Right lobe of liver (tissue), 6 donors: ENCODE data around the gene NDST4. TPM values are rescaled to one million over a fixed set of nuclear protein-coding genes. Genes with fewer than 3 reads are reported as not detected.
A peak's percentile ranks its signal among the peaks of the same experiment; 100 is the strongest.

Experiments
- ATAC-seq, 4 donors: fragments of 200-7000 bp; cut with Tn5 transposase; one replicate each; pipeline ENCODE4 v1.9.1; 2020; ENCODE audit warnings: mild to moderate bottlenecking in 4 of 4, moderate library complexity in 4 of 4
- DNase-seq, 3 donors: peaks; one replicate each; pipeline ENCODE4 v3.0.0-alpha.2; 2020
- H3K27ac ChIP-seq, 3 donors: fragments of 200-600 bp; one replicate each; pipeline ENCODE4 v1.8.0; 2022
- H3K27me3 ChIP-seq, 2 donors: fragments of 200-600 bp; one replicate each; pipeline ENCODE4 v1.8.0; 2022
- H3K36me3 ChIP-seq, 4 donors: fragments of 200-600 bp; sonication (generic) in 1 of 4; one replicate each; pipeline versions ENCODE4 v1.5.1 to v1.8.0; 2017 to 2022; ENCODE audit warnings: control low read depth in 1 of 4
- H3K4me1 ChIP-seq, 4 donors: fragments of 200-600 bp; sonication (generic) in 1 of 4; one replicate each; pipeline versions ENCODE4 v1.5.1 to v1.8.0; 2017 to 2022; ENCODE audit warnings: control low read depth in 1 of 4
- H3K4me3 ChIP-seq, 3 donors: fragments of 200-600 bp; one replicate each; pipeline ENCODE4 v1.8.0; 2022
- H3K9me3 ChIP-seq, 4 donors: fragments of 200-600 bp; sonication (generic) in 1 of 4; one replicate each; pipeline versions ENCODE4 v1.5.1 to v1.8.0; 2017 to 2022; ENCODE audit warnings: control low read depth in 1 of 4
- POLR2A ChIP-seq: fragments of 450-650 bp; IDR thresholded peaks from one replicate; pipeline ENCODE4 v1.6.1; 2017; ENCODE audit warnings: antibody characterized with exemption, mild to moderate bottlenecking
- WGBS: methylation state at CpG from one replicate; pipeline ENCODE4 v1.1.6; 2018; ENCODE audit warnings: low coverage, low lambda C conversion rate; ENCODE audit not compliant: insufficient coverage; ENCODE audit errors: missing lambda C conversion rate; 5-methylcytosine and 5-hydroxymethylcytosine counted together
- intact Hi-C, 2 donors: fragments of 100-400 bp; cut with DNase I; formaldehyde crosslinking; loops; one replicate each; pipeline versions ENCODE4 v1.11.2 to v1.14.1; 2022
- total RNA-seq, 6 experiments: library from RNA; depleted of rRNA in 2 of 6; stranded (reverse); fragments of >200 nt in 2 of 6; fragmentation: NEBNext Ultra II Directional in 3 of 6; extraction: Animal tissue kit (Norgen Biotek cat#: 25700) in 3 of 6; gene quantifications; one replicate each; pipeline versions ENCODE4 v1.1.0 to v1.2.4, GENCODE V29; 2016 to 2023
- TF ChIP-seq, protein P1 (sequence below), 4 donors: fragments of 200-600 bp in 3 of 4; fragments of 450-650 bp in 1 of 4; IDR thresholded peaks; one replicate each; pipeline versions ENCODE4 v1.5.1 to v1.8.0; 2016 to 2022; ENCODE audit warnings: antibody characterized with exemption in 4 of 4, mild to moderate bottlenecking in 2 of 4
- donor health status: DM: no; HTN: yes; CAD: no.
- donor health status: DM: no; HTN: no; CAD: no.
- donor health status: DM: no; HTN: no; CAD: no.
- donor health status: DM: no; HTN: yes; CAD: no.
- donor health status: DM: no; HTN: yes; CAD: no.

The NDST4 gene
- total RNA-seq, 6 experiments from 2014 or later = not detected

DNA sequence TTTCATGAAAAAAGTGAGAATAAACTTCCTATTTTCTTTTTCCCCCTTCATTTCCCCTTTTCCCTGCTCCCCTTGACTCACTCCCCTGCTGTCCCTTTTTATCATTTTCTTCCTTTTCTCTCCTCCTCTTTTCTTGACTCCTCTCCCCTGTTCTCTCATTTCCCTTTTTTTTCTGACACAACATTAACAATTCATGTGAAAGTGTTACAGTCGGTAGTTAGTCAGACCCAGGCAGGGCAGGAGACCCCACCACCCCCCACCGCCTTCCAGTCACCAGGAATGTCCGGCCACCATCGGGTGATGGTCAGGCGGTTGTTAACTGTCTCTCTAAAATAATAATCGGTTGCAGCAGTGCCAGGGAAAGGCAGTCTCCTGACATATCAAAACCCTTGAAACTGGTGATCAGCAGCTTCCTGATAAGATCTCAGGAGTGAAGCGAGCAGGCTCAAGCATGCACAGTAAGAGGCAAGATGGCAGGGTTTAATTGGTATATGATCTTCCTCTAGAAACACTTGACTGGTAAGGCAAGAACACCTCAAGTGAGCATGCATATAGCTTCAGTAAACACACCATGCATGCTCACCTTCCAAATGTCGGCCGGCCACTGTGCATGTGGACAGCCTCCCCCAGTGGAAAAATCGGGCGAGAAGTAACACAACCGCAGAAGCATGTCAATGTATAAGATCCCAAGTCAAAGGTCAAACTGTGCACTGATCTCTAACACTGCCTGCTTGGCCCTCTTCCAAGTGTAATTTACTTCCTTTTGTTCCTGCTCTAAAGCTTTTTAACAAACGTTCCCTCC is 191.4 kb downstream of the NDST4 start:
- DNase-seq (peak in 1 of 3 donors; percentile 18), ATAC-seq (no peak)

DNA sequence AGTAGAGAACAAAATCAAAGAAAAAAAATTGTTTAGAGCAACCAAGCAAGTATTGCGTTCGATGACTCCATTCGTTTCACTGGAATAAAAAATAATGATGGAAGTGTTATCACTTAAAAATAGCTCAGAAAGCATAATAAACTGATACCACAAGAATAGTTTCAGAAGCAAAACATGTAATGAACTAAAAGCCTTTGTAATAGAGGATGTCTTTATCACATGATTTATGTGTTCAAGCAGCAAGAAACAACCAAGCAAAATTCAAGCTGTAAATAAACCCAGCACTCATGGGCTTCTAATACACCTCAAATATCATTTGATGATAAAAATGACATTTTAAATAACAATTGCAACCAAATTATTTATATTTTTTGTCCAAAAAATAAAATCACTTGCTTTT is 192.2 kb downstream of the NDST4 start:
- Histone ChIP-seq H3K27me3 (no peaks in the 10 kb centered on the region), H3K4me3 (no peak overlapping the region), H3K9me3 (no peaks in the 10 kb centered on the region), H3K4me1 (no peaks in the 10 kb centered on the region), H3K36me3 (no peaks in the 10 kb centered on the region), H3K27ac (no peak overlapping the region)
- ATAC-seq = no peak
- intact Hi-C loops = no loop called here
- TF ChIP-seq, protein P1, sequence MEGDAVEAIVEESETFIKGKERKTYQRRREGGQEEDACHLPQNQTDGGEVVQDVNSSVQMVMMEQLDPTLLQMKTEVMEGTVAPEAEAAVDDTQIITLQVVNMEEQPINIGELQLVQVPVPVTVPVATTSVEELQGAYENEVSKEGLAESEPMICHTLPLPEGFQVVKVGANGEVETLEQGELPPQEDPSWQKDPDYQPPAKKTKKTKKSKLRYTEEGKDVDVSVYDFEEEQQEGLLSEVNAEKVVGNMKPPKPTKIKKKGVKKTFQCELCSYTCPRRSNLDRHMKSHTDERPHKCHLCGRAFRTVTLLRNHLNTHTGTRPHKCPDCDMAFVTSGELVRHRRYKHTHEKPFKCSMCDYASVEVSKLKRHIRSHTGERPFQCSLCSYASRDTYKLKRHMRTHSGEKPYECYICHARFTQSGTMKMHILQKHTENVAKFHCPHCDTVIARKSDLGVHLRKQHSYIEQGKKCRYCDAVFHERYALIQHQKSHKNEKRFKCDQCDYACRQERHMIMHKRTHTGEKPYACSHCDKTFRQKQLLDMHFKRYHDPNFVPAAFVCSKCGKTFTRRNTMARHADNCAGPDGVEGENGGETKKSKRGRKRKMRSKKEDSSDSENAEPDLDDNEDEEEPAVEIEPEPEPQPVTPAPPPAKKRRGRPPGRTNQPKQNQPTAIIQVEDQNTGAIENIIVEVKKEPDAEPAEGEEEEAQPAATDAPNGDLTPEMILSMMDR (IDR thresholded peaks at IDR 0.05) = no peak
- TF ChIP-seq POLR2A = no peak
- 42% methylated on average over 3 of the region's 3 CpGs for WGBS
- DNase-seq = no peak

More for the DNA sequence above, 191.4 kb downstream of the NDST4 start:
- H3K27ac ChIP-seq = no peak overlapping the region
- no peak overlapping the region for H3K4me3 ChIP-seq
- H3K4me1 ChIP-seq = no peaks in the 10 kb centered on the region
- intact Hi-C loops = no loop called here
- H3K36me3 ChIP-seq = no peaks in the 10 kb centered on the region
- no peaks in the 10 kb centered on the region for H3K9me3 ChIP-seq
- TF ChIP-seq, protein P1 (IDR thresholded peaks at IDR 0.05) = no peak
- no peak for TF ChIP-seq POLR2A
- H3K27me3 ChIP-seq = no peaks in the 10 kb centered on the region
- 33% methylated on average over 6 of the region's 13 CpGs for WGBS

DNA sequence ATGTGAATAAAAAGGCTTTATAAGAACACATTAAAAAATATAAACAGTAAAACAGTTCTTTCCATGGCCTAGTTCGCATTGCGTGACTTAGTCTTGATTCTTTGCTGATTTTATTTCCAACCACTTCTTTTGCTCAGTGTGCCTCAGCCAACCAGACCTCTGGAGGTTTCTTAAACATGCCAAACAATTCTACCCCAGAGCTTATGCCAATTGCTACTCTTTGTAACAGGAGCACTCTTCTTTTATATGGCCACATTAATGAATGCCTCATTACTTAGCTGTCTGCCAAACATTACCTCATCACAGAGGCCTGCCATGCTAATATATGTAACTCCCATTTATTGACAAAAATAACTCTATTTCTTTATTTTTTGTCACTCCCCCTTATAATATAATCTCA is 202.3 kb downstream of the NDST4 start:
- Histone ChIP-seq H3K27ac (no peak overlapping the region), H3K27me3 (no peaks in the 10 kb centered on the region), H3K4me3 (no peak overlapping the region), H3K4me1 (no peaks in the 10 kb centered on the region), H3K9me3 (no peaks in the 10 kb centered on the region), H3K36me3 (no peaks in the 10 kb centered on the region)
- intact Hi-C loops = no loop called here
- WGBS = 79% methylated on average over 2 of the region's 2 CpGs
- ATAC-seq (no peak), DNase-seq (no peak)
- TF ChIP-seq, protein P1 (IDR thresholded peaks at IDR 0.05) = no peak
- no peak for TF ChIP-seq POLR2A

DNA sequence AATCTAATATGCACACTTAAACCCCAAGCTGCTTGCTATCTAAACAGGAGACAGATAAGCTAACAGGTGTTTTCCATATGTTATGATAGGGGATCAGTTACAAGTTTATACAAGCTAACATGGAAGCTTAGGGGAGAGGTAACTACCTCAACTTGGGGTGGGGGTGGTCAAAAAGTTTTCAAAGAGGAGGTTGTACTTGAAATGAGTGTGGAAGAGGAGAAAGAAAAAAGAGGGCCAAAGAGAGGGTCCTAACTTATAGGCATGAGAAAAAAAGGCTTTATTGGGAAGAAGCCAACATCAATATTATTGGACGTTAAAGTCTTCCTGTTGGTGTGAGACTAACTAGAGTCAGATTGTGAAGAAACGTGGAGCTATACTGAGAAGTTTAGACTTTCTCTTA is 205.9 kb downstream of the NDST4 start:
- intact Hi-C loops = no loop called here
- no peak overlapping the region for H3K27ac ChIP-seq
- no peaks in the 10 kb centered on the region for H3K36me3 ChIP-seq
- WGBS = 8% methylated on average over 2 of the region's 2 CpGs
- ATAC-seq (no peak), DNase-seq (no peak)
- H3K4me1 ChIP-seq = no peaks in the 10 kb centered on the region
- H3K4me3 ChIP-seq = no peak overlapping the region
- no peaks in the 10 kb centered on the region for H3K9me3 ChIP-seq
- H3K27me3 ChIP-seq = no peaks in the 10 kb centered on the region
- no peak for TF ChIP-seq POLR2A
- TF ChIP-seq, protein P1 (IDR thresholded peaks at IDR 0.05) = no peak
